GM10248 (cell line): ENCODE results near the gene OGFOD2.

Source experiments
- CTCF ChIA-PET: fragments of 300-600 bp; sonication (Branson Sonifier 250); formaldehyde crosslinking; extraction: SDS; loops from one replicate; lab custom pipeline; 2021; ENCODE audit warnings: antibody characterized with exemption; lab: Yijun Ruan, JAX
- POLR2A ChIA-PET: fragments of 350-650 bp; sonication (Branson Sonifier 250); formaldehyde crosslinking; extraction: SDS; loops from one replicate; lab custom pipeline; 2020; ENCODE audit warnings: antibody characterized with exemption; lab: Yijun Ruan, JAX
- DNase-seq: peaks from one replicate; pipeline ENCODE4 v3.0.0; 2012; ENCODE audit errors: extremely low spot score
- CTCF ChIP-seq: IDR thresholded peaks from 2 replicates; pipeline ENCODE4 v1.5.1; 2012; ENCODE audit warnings: mild to moderate bottlenecking, low read depth; ENCODE audit errors: extremely low read depth, missing control alignments, control extremely low read depth

The OGFOD2 gene

GRCh38 chr12:122958198-122958888, 16.7 kb upstream of the OGFOD2 start:
- POLR2A ChIA-PET: no interaction called here
- CTCF ChIA-PET: interaction anchor here (4.9 kb wide), 1 partner anchor 98 kb away, joined by 27 read pairs; no protein-coding TSS in a partner anchor
- no peak for DNase-seq
- no peak for TF ChIP-seq CTCF

- CTCF ChIA-PET: interaction anchor here (4.9 kb wide), 1 partner anchor 100 kb away, joined by 27 read pairs; no protein-coding TSS in a partner anchor
- POLR2A ChIA-PET: no interaction called here
- DNase-seq: no peak
- TF ChIP-seq CTCF: no peak
Observed at GRCh38 chr12:122959566-122960192, 15.4 kb upstream of the OGFOD2 start.

GRCh38 chr12:122960193-122960569, 14.9 kb upstream of the OGFOD2 start:
- no peak for TF ChIP-seq CTCF
- DNase-seq: no peak
- POLR2A ChIA-PET: no interaction called here
- CTCF ChIA-PET: interaction anchor here (1.4 to 4.9 kb wide), 2 partner anchors 8 to 100 kb away, joined by 4 to 27 read pairs; no protein-coding TSS in a partner anchor

- DNase-seq: no peak
- CTCF ChIA-PET: interaction anchor here (1.4 kb wide), 1 partner anchor 9 kb away, joined by 4 read pairs; no protein-coding TSS in a partner anchor
- POLR2A ChIA-PET: no interaction called here
- no peak for TF ChIP-seq CTCF
Observed at GRCh38 chr12:122961531-122962329, 13.3 kb upstream of the OGFOD2 start.

GRCh38 chr12:122963941-122964265, 11.1 kb upstream of the OGFOD2 start:
- ChIA-PET CTCF (interaction anchor here (1.5 to 1.6 kb wide), 2 partner anchors 9 to 103 kb away, joined by 3 to 5 read pairs; no protein-coding TSS in a partner anchor), POLR2A (no interaction called here)
- no peak for TF ChIP-seq CTCF
- no peak for DNase-seq
